Glomerular visceral epithelial cell (primary cell): ENCODE data around the gene CYP19A1.
"Not testable (repeated sequence)": the region's sequence is repeated elsewhere in the genome, so short reads cannot be mapped to it uniquely, and the experiment has no call there.

Experiments used
- DNase-seq: peaks from one replicate; pipeline ENCODE4 v3.0.0-alpha.2; 2016; ENCODE audit errors: extremely low spot score

The CYP19A1 gene

DNA sequence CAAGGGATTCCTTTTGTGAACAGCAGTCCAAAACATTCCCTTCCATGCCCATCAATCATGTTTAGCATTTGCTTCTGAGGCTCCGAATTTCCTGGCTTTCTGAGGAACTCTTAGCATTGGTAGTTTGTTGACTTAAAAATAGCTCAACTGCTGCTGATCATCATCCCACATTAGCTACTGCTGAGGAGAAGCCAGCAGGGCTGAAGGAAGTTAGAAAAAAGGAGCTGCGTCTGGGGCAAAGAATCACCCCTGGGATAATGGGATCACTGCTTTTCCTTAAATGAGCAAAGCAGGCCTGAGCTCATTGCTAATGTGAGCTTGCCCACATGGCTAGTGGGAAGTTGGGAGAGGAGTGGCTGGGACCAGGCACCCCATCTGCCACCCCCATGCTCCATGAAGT, 39.8 kb downstream of the CYP19A1 start:
- DNase-seq: no peak

DNA sequence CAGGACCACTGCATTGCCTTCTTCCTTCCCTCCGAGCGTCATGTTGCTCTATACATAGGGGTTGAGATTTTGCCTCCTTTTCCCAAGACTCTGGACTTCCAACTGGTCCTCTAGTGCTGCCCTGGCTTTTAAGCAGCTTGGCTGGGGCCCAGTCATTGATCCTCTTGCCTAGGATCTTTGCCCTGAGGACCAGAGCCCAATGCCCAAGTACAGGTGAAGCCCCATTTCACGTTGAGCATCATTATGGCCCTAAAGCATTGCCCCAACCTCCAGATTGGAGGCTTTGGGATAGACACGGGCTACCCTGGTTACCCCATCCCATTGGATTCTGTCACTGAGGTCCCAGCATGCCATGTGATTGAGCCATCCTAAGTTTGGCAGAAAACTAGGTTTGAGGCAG, 47.7 kb downstream of the CYP19A1 start:
- no peak for DNase-seq

DNA sequence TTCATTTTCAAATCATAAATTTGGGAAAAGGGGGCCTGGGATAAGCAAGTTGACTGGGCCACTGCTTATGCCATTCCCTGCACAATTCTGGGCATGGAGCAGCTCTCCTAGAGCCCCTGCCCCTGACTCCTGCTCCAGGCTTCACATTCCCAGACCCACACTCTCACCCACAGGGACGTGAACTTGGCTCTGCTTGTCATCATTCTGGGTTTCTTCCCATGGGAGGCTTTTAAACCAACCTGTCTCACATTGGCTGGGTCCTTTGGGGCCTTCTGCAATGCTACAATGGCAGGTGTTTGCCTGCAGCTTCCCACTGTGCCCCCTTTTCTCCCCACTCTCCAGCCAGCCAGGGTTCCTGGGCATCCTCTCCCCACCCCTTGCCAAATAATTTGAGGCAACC, 49.1 kb downstream of the CYP19A1 start:
- DNase-seq: no peak

GRCh38 chr15:51288143-51289065, 50.0 kb downstream of the CYP19A1 start:
- no peak for DNase-seq

GRCh38 chr15:51286816-51287215, 51.6 kb downstream of the CYP19A1 start:
- no peak for DNase-seq

DNA sequence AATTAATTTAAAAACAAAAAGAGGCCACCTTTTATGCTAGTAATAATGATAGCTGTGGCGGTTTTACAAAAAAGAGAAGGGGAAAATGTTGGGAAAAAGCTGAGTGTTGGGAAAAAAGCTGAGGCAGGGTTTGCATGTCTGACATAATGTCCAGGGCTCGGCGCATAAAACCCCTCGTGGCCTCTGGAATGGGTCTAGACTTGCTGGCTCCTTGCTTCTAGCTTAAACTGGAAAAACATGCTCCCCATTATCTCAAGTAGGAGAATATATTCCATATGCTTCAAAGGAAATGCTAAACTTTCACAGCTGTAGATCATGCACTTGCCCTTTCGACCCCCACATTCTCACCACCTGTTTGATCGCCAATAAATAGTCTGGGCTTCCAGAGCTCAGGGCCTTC, 53.0 kb downstream of the CYP19A1 start:
- DNase-seq: no peak

GRCh38 chr15:51284871-51285270, 53.5 kb downstream of the CYP19A1 start:
- no peak for DNase-seq

GRCh38 chr15:51283026-51283425, 55.4 kb downstream of the CYP19A1 start:
- no peak for DNase-seq

- DNase-seq: not testable (repeated sequence)
Measured at GRCh38 chr15:51282241-51282640, 56.2 kb downstream of the CYP19A1 start.

DNA sequence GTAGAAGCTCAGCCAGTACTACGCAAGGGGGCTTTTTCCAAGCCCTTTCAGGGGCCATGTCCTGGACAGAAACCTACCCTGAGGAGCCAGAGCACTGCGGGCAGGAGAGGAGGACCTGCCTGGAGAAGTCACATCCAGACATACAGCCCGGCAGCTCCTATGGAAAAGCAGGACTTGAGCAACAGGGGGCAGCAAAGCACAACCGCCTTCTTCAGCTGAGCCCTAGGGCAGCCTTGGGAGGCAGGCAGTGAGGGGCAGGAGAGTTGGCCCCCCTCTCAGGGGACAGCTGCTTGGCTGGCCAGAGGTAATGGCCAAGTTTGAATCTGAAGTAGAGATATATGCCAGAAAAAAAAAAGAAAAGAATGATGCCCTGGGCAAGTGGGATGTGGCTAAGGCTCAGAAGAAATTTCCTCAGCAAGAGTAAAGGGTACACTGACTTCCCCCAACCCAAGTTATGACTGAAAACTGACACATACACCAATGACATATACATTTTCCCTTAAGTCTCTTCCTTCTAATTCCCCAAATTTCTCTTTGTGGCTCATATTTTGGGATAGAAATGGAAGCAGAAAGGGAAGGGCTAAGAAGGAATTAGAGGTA, 56.9 kb downstream of the CYP19A1 start:
- DNase-seq: peak; percentile 31

DNA sequence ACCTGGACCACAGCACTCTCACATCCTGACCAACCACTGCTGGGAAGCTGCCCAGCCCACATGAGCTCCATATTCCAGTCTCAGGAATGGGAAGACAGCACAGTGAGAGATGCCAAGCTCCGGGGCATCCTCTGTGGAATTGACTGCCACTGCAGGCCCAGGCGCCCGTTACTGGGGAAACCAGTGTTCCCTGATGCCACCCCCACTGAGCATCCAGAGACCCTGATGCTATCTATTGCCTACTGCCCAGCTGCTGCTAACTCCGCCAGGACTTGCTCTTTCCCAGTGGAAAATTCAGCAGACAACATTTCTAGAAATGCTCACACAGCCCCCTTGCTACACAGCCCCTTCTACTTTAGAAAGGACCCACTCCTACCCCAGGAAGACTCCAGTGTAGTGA, 57.6 kb downstream of the CYP19A1 start:
- no peak for DNase-seq

DNA sequence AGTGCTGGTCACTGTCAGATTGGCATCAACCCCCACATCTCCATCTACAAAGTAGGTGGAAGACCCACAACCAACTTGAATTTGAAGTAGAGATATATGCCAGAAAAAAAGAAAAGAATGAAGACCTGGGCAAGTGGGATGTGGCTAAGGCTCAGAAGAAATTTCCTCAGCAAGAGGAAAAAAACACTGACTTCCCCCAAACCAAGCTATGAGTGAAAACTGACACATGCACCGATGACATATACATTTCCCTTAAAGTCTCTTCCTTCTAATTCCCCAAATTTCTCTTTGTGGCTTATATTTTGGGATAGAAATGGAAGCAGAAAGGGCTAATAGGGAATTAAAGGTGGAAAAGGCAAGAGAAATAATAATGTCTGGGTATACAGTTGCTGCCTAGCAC, 59.0 kb downstream of the CYP19A1 start:
- no peak for DNase-seq

- no peak for DNase-seq
Measured at GRCh38 chr15:51277101-51277500, 61.3 kb downstream of the CYP19A1 start.

DNA sequence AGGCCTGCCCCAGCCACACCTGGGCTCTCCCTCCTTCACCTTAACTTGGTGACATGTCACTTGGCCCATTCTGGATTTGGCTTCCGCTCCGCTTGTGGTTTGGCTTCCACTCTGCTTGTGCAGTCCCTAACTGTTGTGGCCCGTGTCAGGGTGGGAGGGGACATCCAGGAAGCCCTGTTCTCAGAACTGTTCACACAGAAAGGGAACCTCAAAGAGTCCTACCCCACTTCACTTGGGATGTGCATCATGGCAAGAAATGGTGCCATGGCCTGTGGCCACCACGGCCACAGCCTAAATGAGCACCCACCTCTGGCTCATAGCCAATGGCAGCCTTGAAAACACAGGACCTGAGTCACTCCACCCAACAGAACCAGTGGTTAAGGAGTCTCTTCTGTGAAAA, 63.4 kb downstream of the CYP19A1 start:
- no peak for DNase-seq

GRCh38 chr15:51270706-51271105, 67.7 kb downstream of the CYP19A1 start:
- DNase-seq: no peak

GRCh38 chr15:51269496-51269895, 68.9 kb downstream of the CYP19A1 start:
- no peak for DNase-seq

- DNase-seq: no peak
Measured at GRCh38 chr15:51267703-51268083, 70.7 kb downstream of the CYP19A1 start.

GRCh38 chr15:51267051-51267702, 71.2 kb downstream of the CYP19A1 start:
- no peak for DNase-seq

DNA sequence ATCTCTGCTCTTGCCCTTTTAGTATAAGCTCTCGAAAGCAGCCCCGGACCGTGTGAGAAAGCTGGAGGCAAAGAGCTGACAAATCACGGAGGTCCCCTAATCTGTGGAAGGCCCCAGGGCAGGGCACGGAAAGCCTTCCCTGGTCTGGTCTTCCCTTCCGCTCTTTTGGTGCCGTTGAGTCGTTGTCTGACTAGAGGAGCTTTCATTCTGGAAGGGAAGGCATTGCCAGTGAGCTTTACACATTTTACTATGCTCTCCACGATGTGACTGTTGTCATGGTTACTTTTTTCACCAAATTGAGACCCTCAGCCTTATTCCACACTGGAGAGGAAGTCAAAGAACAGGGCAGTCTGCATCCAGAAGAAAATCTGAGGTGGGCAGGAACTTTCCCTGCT, 71.7 kb downstream of the CYP19A1 start:
- DNase-seq: no peak

DNA sequence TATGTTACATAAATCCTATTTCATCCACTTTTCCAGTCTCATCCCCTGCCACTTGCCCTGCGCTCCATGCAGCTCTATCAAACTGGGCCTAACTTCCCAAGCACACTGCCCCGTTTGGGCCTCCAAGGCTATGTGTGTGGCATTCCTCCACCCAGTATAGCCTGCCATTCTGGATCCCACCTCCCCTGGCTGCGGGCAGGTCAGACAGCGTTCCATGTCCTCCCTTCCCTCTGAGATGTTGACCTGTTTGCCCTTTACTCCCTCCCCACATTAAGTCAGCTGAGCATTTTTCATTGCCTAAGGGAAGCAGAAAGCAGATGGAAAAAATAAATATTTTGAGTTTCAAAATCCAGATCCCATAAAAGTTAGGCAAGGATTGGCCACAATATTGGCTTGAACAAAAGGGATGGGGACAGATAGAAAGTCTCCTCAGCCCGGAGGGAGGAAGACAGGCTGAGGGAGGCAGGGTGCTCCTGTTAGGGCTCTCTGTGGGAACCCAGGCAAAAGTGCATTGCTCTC, 73.3 kb downstream of the CYP19A1 start:
- no peak for DNase-seq

GRCh38 chr15:51263726-51264125, 74.7 kb downstream of the CYP19A1 start:
- no peak for DNase-seq

GRCh38 chr15:51263116-51263515, 75.3 kb downstream of the CYP19A1 start:
- no peak for DNase-seq

GRCh38 chr15:51262463-51262862, 75.9 kb downstream of the CYP19A1 start:
- DNase-seq: no peak
